Left ventricle myocardium superior (tissue), 1 donor: Measurements from ENCODE around the gene SLC22A3. TPM values are rescaled to one million over a fixed set of nuclear protein-coding genes. Genes with fewer than 3 reads are reported as not detected.
"Not testable (repeated sequence)": the region's sequence is repeated elsewhere in the genome, so short reads cannot be mapped to it uniquely, and the experiment has no call there.

Source experiments
- ATAC-seq: fragments of 200-7000 bp; cut with Tn5 transposase; one replicate; pipeline ENCODE4 v1.9.1; 2020; ENCODE audit warnings: mild to moderate bottlenecking, moderate library complexity
- DNase-seq: peaks from one replicate; pipeline ENCODE4 v3.0.0-alpha.2; 2020
- intact Hi-C: fragments of 100-400 bp; cut with micrococcal nuclease; formaldehyde crosslinking; loops from one replicate; pipeline ENCODE4 v1.11.0; 2022
- total RNA-seq: library from RNA; stranded (reverse); fragmentation: NEBNext Ultra II Directional; extraction: Animal tissue kit (Norgen Biotek cat#: 25700); gene quantifications from one replicate; pipeline ENCODE4 v1.2.1, GENCODE V29; 2021
- donor health status: DM: no; HTN: yes; CAD: no; lungs with severe emphysema.

Gene SLC22A3
- total RNA-seq, 1 donor from 2014 or later = 1.3 TPM

DNA sequence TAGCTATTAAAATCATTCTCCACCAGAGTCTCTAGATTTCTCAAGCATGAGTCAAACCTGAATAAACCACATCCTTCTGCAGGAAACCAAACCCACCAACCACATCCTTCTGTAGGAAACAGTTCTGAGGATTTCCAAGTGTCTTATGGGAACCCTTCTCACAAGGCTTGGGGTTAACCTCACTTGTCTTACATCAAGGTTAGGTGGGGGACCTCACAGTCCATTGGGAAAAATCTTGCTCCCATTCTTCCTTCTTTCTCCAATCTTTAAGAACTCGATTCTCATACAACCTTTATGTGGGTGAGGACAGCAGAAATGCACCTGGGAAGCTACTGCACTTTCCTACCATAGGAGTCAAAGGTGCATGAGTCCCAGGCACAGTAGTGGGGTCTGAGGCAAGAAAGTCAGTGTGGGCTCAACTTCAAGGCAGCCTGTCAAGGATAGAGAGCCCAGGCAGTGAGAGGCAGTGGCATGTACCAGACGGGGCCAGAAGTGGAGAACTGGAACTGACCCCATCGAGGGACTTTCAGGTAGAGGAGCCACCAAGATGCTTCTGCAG lies 114.5 kb downstream of the SLC22A3 start:
- ATAC-seq (no peak), DNase-seq (no peak)
- intact Hi-C loops = no loop called here

DNA sequence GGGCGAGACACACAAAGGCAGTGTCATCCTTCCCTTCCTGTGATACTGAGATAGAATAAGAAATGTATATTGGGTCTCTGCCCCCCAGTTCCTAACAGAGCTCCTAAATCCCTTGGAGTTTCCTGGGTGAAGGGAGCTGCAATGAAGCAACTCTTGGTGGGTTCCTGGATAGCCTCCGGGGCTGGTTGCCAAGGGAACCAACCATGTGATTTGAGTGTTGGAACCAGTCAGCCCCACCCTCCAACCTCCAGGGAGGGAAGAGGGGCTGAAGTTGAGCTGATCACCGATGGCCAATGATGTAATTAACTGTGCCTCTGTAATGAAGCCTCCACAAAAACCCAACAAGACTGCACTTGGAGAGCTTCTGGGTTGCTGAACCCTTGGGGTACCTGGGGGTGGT lies 116.6 kb downstream of the SLC22A3 start:
- DNase-seq (no peak), ATAC-seq (no peak)
- intact Hi-C loops = no loop called here

DNA sequence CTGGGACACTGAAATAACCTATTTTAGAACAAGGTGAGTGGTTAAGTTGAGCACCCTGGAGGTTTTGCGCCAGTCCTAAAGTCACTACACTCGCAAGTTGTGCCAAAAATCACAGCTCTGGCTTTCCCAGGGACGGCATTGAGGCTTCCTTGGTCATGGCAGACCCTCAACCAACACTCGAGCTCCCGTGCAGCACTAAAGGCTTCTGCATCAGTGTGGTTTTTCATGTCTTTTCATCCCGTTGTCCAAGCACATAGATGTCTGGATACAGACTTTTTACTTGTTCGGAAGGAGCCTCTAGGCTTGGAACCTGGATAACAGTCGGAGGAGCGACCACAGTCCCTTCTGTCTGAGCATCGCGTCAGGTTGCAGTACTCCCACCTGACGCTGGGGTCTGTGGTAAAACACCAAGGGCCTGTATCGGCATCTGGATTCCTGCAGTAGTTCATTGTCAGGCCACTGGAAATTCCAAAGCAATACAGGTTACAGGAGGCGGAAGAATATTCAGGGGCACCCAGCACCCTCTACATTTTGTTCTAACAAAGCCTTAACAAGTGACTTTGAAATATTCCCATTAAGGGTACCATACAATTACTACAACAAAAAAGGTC lies 119.2 kb downstream of the SLC22A3 start:
- ATAC-seq, DNase-seq, intact Hi-C loops: not testable (repeated sequence)

DNA sequence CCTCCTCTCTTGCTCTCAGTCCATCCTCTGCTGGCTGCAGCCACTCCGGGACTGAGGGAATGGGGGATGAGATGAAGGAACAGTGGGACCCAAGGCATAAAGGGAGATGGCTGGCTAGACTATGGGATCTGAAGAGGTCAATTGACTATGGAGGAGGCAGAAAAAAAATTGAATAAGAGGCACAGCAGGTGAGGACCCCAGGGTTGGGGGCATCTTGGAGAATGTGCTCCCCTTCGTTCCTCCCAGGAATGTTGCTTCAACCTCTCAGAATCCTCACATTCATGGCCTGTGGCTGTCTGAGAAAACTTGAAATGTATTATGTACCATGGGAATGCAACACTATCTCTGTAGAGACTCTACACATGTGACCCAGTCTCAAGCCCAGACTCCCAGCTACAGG lies 121.0 kb downstream of the SLC22A3 start:
- ATAC-seq = no peak
- intact Hi-C loops = no loop called here
- DNase-seq = no peak

- intact Hi-C loops, ATAC-seq, DNase-seq: not testable (repeated sequence)
These were observed 127.9 kb downstream of the SLC22A3 start for GRCh38 chr6:160476056-160476455.

DNA sequence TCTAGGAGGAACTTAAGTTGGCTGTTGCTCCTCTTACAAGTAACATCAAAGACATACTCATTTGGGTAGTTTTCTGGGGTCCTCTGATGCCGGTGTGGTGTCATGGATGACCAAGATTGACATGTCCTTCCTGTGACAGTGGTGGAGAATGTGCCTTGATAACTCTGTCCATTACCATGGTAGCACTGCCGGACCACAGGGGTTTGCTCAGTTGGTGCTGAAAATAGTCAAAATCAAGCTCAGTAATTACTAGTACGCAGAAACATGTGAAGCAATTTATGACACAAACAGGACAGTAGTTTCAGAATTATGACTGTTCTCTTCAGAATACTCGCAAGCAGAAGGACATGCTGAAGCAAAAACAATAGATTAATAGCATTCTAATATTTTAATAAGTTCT lies 128.9 kb downstream of the SLC22A3 start:
- intact Hi-C loops, DNase-seq, ATAC-seq: not testable (repeated sequence)

- no peak for DNase-seq
- intact Hi-C loops = no loop called here
- no peak for ATAC-seq
These were observed 129.7 kb downstream of the SLC22A3 start for GRCh38 chr6:160477901-160478300.

DNA sequence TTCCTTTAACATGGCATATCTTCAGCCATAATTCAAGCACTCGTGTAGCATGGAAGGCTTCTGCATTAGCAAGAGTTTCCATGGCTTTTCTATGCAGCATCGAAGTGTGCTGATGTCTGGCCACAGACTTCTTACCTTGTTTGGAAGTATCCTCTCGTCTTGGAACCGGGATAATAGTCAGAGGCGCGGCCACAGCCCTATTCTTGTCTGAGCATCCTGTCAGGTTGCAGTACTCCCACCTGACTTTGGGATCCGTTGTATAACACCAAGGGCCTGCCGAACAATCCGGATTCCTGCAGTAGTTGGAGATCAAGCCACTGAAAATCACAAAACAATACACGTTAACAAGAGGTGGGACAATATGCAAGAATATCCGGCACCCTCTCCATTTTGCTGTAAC lies 138.9 kb downstream of the SLC22A3 start:
- ATAC-seq (no peak), DNase-seq (no peak)
- intact Hi-C loops = no loop called here

GRCh38 chr6:160489091-160489490 lies 140.9 kb downstream of the SLC22A3 start:
- DNase-seq (no peak), ATAC-seq (no peak)
- intact Hi-C loops = no loop called here

GRCh38 chr6:160494576-160494975 lies 146.4 kb downstream of the SLC22A3 start:
- ATAC-seq = no peak
- intact Hi-C loops = no loop called here

DNA sequence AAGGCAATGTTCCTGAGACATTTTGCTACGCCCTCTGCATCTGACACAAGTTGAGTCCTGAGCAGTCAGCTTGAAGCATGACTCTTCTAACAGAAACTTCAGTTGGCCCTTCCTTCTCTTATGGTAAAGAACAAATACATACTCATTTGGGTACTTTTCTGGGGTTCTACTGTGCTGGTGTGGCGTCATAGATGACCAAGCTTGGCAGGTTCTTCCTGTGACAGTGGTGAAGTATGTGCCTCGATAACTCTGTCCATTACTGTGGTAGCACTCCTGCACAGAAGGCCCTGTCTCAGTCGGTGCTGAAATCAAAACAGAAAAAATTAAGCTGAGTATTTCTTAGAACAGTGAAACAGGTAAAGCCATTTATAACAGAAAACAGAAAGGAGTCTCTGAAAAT lies 152.5 kb downstream of the SLC22A3 start:
- DNase-seq (no peak), ATAC-seq (no peak)
- intact Hi-C loops = no loop called here

More at GRCh38 chr6:160494576-160494975, 146.4 kb downstream of the SLC22A3 start:
- DNase-seq = no peak

Other genes starting within 250 kb of the SLC22A3 start
- gene SLC22A1, start 226.6 kb upstream of the SLC22A3 start, total RNA-seq = 0.17 TPM
- not detected for gene SLC22A2, start 89.6 kb upstream of the SLC22A3 start, total RNA-seq